GM21526 (cell line): ENCODE data around the gene ANKMY2.
"Not testable (repeated sequence)": the region's sequence is repeated elsewhere in the genome, so short reads cannot be mapped to it uniquely, and the experiment has no call there.

Experiments used
- ATAC-seq: cut with Tn5 transposase; IDR thresholded peaks from one replicate; pipeline ENCODE4 v1.9.1; 2021; ENCODE audit warnings: moderate library complexity; ENCODE audit not compliant: unreplicated experiment, low FRiP score

ANKMY2 gene

GRCh38 chr7:16660702-16661464, 15.3 kb upstream of the ANKMY2 start:
- no peak for ATAC-seq

GRCh38 chr7:16659854-16660497, 14.4 kb upstream of the ANKMY2 start:
- not testable (repeated sequence) for ATAC-seq

GRCh38 chr7:16657656-16658279, 12.2 kb upstream of the ANKMY2 start:
- ATAC-seq: no peak

- ATAC-seq: no peak
These were observed 10.6 kb upstream of the ANKMY2 start for GRCh38 chr7:16656141-16656540.

GRCh38 chr7:16655394-16655793, 9.8 kb upstream of the ANKMY2 start:
- ATAC-seq: no peak

- no peak for ATAC-seq
These were observed 7.3 kb upstream of the ANKMY2 start for GRCh38 chr7:16652888-16653287.

- ATAC-seq: no peak
These were observed 6.7 kb upstream of the ANKMY2 start for GRCh38 chr7:16652240-16652583.

GRCh38 chr7:16651396-16652239, 6.1 kb upstream of the ANKMY2 start:
- ATAC-seq: no peak

- no peak for ATAC-seq
These were observed 4.7 kb upstream of the ANKMY2 start for GRCh38 chr7:16650266-16650665.

- no peak for ATAC-seq
These were observed 3.6 kb upstream of the ANKMY2 start for GRCh38 chr7:16649196-16649595.

GRCh38 chr7:16648551-16648950, 3.0 kb upstream of the ANKMY2 start:
- ATAC-seq: no peak

- ATAC-seq: no peak
These were observed 1.9 kb upstream of the ANKMY2 start for GRCh38 chr7:16647435-16647960.

GRCh38 chr7:16646472-16647072, 1.0 kb upstream of the ANKMY2 start:
- peak; percentile 2 for ATAC-seq

- ATAC-seq: peak; percentile 10
These were observed 640 bp downstream of the ANKMY2 start for GRCh38 chr7:16644636-16645592.

- ATAC-seq: no peak
These were observed 1.4 kb downstream of the ANKMY2 start for GRCh38 chr7:16644157-16644556.

GRCh38 chr7:16638282-16639280, 7.0 kb downstream of the ANKMY2 start:
- ATAC-seq: no peak

GRCh38 chr7:16637379-16637778, 8.2 kb downstream of the ANKMY2 start:
- ATAC-seq: no peak

GRCh38 chr7:16636555-16637101, 8.9 kb downstream of the ANKMY2 start:
- no peak for ATAC-seq
